HG03097 (cell line): ENCODE measurements around the gene ITGB4.

Experiments used
- ATAC-seq: cut with Tn5 transposase; IDR thresholded peaks from one replicate; pipeline ENCODE4 v1.9.1; 2021; ENCODE audit not compliant: unreplicated experiment, low FRiP score

Gene ITGB4

DNA sequence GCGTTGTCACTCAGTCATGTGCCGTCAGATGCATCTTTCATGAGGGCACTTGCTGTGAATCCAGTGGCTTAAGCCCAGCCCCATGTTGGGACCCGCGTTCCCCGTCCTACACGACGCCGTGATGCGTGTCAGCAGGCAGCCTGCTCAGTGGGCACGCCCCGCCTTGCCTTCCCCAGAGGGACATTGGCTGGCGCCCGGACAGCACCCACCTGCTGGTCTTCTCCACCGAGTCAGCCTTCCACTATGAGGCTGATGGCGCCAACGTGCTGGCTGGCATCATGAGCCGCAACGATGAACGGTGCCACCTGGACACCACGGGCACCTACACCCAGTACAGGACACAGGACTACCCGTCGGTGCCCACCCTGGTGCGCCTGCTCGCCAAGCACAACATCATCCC lies 8.8 kb downstream of the ITGB4 start:
- no peak for ATAC-seq

DNA sequence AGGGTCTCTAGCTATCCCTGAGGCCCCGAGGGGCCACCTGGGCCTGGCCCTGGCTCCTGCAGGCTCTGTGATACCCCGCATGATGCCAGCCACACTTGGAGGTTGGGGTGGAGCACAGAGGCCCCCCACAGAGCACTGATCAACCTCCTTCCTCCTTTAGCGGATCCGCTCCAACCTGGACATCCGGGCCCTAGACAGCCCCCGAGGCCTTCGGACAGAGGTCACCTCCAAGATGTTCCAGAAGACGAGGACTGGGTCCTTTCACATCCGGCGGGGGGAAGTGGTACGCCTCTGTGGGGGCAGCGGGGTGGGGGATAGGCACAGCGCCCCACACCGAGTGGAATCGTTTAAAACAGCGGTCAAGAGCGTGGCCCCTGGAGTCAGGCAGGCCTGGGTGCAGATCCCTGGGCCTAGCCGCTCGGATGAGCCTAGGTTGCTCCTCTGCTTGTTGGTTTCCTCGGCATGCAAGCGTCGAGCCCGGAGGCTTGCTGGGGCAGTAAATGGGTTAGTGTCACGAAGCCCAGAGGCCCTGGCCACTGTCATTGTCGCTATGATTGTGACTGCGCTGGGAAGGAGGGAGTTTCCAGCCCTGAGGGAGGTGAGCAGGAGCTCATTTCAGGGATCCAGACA lies 9.9 kb downstream of the ITGB4 start:
- no peak for ATAC-seq

DNA sequence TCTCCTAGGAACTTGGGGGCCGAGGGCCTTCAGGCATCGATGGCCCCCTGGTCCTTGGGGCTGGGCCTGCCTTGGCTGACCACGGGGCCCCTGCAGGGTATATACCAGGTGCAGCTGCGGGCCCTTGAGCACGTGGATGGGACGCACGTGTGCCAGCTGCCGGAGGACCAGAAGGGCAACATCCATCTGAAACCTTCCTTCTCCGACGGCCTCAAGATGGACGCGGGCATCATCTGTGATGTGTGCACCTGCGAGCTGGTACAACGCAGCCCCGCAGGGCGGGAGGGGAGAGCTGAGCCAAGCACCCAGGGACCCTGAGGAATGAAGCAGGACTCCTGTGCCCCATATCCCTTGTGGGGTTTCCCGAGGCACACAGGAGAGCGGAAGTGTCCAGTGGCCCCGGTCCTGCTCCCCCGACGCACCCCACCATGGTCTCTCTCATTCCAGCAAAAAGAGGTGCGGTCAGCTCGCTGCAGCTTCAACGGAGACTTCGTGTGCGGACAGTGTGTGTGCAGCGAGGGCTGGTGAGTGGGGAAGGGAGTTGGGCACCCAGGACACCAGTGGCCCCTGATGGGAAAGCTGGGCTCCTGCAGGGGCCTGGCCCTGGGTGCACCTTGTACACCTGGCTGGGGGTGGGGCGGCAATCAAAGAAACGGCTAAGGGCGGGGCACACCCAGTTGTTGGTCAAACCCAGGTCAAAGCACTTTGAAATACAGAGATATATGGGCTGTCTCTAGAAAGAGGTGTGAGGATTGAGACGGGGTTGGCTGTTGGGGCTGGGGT lies 10.6 kb downstream of the ITGB4 start:
- no peak for ATAC-seq

DNA sequence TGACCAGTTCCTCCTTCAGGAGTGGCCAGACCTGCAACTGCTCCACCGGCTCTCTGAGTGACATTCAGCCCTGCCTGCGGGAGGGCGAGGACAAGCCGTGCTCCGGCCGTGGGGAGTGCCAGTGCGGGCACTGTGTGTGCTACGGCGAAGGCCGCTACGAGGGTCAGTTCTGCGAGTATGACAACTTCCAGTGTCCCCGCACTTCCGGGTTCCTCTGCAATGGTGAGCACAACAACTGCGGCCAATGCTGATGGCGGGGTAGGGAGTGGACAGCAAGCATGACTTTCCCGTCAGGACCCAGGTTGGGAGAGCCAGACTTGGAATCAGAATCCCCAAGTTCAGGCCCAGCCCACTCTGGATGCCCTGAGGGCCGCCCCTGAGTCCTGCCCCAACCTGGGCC lies 12.2 kb downstream of the ITGB4 start:
- ATAC-seq = no peak

DNA sequence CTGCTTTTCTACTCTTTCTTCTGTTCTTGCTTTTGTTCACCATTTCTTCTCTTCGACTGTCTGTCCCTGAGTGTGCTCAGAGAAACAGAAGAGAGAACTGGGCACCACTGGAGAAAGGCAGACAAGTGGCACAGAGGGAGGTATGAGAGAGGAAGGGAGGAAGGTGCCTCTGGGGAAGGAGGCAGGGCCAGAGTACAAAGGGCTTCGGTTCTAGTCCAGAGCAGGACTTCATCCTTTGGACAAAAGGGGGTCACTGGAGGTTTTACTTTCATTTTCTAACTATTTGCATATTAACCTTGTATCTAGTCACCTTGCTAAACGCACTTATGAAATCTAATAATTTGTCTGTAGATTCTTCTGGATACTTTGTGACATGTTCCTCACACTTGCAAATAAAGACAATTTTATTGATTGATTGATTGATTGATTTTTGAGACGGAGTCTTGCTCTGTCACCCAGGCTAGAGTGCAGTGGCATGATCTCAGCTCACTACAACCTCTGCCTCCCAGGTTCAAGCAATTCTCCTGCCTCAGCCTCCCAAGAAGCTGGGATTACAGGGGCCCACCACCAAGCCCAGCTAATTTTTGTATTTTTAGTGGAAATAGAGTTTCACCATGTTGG lies 13.5 kb downstream of the ITGB4 start:
- ATAC-seq = no peak

DNA sequence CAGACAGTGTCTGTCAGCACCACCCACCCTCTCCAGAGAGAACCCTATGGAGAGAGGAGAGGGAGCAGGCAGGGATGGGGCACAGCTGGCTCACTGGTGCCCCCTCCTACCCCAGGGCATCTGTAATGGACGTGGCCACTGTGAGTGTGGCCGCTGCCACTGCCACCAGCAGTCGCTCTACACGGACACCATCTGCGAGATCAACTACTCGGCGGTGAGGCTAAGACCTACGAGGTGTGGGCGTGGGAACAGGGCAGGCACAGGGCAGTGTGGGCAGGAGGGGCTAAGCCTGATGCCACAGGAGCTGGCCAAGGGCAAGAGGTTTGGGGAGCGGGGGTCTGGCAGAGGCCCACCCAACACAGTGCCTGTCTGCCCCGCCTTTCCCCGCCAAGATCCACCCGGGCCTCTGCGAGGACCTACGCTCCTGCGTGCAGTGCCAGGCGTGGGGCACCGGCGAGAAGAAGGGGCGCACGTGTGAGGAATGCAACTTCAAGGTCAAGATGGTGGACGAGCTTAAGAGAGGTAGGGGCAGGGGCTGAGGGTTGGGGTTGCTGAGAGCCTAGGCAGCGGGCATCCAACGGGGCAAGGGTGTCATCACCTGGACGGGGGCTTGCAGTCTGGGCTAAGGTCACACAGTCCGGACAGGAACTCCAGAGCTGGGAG lies 15.0 kb downstream of the ITGB4 start:
- ATAC-seq = no peak

DNA sequence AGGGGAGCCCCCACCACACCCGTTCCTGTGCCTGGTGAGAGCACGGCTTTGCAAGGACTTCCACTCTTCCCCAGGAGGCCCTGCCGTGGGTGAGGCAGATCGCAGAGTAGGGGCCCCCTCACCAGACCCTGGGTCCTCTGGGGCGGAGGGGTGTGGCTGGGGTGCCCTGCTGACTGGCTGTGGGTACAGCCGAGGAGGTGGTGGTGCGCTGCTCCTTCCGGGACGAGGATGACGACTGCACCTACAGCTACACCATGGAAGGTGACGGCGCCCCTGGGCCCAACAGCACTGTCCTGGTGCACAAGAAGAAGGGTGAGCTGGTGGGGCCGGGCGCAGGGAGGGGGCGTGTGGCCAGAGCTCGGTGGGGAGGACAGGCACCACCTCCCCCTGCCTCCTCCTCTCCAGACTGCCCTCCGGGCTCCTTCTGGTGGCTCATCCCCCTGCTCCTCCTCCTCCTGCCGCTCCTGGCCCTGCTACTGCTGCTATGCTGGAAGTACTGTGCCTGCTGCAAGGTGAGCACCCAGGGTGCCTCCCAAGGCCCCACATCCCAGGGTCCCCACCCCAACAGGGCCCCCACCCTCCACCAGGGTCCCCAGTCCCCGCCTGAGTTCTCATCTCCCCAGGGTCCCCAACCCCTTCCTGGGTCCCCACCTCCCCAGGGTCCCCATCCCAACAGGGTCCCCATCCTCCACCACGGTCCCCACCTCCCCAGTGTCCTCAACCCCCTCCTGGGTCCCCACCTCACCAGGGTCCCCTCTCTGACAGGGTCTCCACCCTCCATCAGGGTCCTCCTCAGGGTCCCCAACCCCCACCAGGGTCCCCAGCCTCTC lies 16.1 kb downstream of the ITGB4 start:
- no peak for ATAC-seq

DNA sequence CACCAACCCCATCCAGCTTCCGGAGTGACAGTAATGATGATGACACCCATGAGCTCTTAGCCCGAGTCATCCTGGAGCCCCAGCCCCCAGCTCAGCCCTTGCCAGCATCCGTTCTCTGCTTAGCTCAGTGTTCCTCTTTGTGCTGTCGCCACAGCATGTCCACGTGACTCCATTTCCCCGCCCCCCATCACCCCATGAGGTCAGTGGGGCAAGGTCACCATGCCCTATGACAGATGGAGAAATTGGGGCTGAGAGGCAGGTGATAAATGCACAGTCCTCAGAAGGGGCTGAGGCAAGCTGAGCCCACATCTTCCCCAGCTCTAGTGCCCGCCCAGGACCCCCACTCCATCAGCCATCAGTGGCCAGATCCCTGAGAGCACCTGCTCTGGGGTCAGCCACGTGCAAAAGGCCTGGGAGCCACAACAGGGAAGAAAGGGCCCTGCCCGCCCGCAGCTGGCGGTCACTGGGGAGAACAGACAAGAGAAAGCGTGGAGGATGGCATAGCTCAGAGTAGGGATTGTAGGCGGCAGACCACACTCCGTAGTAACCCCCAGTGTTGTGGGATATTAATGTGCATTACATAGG lies 17.1 kb downstream of the ITGB4 start:
- no peak for ATAC-seq

DNA sequence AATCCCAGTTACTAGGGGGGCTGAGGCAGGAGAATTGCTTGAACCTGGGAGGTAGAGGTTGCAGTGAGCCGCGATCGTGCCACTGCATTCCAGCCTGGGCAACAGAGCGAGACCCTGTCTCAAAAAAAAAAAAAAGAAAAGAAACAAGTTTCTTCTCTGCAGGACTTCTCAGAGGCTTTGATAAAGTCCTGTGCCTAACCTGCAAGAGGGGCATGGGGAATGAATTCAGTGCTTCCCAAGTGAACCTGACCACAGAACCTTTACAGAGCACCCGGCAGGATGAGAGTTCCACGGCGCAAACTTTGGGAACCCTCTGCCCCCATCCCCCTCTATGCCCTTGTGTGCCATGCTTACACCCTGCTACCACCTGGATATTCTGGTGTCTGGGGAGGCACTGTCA lies 17.9 kb downstream of the ITGB4 start:
- ATAC-seq = no peak

DNA sequence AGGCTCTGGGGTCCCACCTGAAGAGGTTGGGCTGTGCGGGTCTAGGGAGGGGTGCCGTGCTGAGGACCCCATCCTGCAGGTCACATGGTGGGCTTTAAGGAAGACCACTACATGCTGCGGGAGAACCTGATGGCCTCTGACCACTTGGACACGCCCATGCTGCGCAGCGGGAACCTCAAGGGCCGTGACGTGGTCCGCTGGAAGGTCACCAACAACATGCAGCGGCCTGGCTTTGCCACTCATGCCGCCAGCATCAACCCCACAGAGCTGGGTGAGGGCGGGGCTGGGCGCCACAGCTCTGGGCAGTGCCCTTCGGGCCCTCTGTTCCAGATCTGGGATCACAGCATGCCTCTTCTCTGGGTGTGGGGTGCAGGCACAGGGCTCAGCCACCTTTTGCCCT lies 18.5 kb downstream of the ITGB4 start:
- no peak for ATAC-seq

DNA sequence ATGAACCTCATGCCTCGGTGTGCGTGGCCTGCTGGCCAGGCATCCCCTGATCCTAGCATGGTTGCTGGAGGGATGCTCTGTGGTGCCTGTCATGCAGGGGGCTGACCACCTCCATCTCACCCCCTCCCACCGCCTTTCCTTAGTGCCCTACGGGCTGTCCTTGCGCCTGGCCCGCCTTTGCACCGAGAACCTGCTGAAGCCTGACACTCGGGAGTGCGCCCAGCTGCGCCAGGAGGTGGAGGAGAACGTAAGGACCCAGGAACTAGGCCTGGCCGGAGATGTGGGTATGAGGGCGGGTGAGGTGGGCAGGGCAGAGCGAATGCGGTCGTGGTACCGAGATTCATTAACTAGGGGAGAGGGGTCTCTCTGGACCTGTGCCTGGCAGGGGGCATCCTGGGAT lies 19.0 kb downstream of the ITGB4 start:
- ATAC-seq = no peak

DNA sequence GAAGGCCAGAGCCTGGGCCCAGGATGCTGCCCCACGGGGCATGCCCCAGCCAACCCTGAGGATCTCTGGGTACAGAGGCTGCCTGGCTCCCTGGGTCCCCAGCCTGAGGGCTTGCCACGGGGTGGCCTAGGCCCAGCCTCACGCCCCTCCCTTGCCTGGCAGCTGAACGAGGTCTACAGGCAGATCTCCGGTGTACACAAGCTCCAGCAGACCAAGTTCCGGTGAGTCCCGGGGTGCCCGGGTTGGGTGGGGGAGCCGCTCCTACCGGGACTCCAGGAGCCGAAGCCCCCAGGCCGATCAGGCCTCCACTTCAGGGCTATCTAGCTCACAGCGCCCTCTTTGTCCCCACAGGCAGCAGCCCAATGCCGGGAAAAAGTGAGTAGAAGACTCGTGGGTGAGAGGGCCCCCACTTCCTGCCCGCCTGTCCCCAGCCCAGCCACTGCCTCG lies 19.4 kb downstream of the ITGB4 start:
- no peak for ATAC-seq

DNA sequence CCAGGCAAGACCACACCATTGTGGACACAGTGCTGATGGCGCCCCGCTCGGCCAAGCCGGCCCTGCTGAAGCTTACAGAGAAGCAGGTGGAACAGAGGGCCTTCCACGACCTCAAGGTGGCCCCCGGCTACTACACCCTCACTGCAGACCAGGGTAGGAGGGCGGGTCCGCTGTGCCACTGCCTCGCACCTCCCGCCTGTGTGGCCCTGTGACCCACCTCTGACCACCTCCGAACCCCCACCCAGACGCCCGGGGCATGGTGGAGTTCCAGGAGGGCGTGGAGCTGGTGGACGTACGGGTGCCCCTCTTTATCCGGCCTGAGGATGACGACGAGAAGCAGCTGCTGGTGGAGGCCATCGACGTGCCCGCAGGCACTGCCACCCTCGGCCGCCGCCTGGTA lies 21.1 kb downstream of the ITGB4 start:
- no peak for ATAC-seq

DNA sequence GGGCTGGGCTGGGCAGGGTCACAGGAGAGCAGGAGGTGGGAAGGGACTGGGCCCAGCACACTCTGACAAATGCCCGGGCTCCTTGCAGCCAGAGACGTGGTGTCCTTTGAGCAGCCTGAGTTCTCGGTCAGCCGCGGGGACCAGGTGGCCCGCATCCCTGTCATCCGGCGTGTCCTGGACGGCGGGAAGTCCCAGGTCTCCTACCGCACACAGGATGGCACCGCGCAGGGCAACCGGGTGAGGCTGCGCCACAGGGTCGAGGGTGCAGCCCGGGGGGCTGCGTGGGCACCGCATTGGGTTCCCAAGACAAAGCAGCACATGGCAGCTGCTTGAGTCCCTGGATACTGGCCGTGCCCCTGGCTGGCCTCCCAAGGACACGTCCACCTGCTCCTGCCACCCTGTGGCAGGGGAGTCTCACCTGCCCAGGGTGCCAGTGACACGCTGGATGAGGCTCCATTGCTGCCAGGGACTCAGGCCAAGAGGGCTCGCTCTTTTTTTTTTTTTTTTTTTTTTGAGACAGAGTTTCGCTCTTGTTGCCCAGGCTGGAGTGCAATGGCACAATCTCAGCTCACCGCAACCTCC lies 22.5 kb downstream of the ITGB4 start:
- ATAC-seq = no peak

DNA sequence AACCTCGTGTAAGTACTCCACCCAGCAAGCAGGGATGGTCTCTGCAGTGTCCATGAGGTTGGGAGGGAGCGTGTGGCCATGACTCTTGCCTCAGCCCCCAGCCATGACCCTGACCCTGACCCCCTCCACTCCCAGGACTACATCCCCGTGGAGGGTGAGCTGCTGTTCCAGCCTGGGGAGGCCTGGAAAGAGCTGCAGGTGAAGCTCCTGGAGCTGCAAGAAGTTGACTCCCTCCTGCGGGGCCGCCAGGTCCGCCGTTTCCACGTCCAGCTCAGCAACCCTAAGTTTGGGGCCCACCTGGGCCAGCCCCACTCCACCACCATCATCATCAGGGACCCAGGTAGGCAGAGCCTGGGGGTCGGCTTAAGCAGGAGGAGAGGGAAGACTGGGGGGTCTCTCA lies 27.4 kb downstream of the ITGB4 start:
- ATAC-seq = no peak

DNA sequence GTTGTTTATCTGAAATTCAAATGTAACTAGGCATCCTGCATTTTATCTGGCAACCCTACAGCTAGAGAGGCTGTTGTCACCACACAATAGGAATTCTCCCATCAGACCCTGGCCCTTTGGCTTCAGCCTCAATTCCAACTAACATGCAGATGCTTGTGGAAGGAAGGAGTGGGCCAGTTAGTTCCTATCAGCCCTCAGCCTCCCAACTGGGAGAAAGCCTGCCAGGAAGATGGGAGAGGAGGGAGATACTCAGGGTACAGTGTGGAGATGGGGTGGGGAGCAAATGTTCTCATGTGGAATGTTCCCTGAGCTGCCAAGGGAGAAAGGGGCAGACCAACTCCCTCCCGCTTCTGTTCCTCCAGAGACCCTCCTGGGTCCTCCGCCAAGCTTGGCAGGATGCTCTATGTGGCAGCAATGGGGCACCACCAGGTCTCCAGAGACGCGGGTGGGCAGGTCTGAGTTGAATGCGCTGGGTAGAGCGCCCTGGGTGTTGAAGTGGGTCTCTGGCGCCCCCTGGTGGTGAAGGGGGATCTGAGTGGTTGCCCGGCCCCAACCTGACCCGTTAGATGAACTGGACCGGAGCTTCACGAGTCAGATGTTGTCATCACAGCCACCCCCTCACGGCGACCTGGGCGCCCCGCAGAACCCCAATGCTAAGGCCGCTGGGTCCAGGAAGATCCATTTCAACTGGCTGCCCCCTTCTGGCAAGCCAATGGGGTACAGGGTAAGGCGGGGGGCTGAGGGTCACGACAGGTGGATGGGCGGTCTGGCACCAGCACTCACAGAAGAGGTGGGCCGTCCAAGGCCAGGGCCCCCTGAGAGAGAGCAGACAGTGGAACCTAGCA lies 28.5 kb downstream of the ITGB4 start:
- ATAC-seq = no peak

DNA sequence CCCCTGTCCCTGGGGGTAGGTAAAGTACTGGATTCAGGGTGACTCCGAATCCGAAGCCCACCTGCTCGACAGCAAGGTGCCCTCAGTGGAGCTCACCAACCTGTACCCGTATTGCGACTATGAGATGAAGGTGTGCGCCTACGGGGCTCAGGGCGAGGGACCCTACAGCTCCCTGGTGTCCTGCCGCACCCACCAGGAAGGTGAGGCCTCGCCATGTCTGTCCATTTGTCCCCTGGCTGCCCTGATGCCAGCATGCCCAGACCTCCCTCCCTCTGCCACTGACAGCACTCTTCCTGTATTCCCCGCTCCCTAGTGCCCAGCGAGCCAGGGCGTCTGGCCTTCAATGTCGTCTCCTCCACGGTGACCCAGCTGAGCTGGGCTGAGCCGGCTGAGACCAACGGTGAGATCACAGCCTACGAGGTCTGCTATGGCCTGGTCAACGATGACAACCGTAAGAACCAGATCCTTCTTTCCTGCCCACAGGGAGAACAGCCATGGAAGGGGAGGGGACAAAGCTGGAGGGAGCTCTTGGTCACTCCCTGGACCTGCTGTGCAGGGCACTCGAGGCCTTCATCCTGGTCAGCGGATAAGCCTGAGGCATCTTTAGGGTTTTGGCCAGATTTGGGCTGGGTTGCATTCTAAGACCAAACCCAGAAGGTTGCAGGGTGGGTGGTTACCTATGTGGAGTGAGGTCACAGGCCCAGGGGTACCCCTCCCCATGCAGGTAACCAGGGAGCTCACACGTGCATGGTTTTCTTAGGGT lies 29.6 kb downstream of the ITGB4 start:
- ATAC-seq = no peak

DNA sequence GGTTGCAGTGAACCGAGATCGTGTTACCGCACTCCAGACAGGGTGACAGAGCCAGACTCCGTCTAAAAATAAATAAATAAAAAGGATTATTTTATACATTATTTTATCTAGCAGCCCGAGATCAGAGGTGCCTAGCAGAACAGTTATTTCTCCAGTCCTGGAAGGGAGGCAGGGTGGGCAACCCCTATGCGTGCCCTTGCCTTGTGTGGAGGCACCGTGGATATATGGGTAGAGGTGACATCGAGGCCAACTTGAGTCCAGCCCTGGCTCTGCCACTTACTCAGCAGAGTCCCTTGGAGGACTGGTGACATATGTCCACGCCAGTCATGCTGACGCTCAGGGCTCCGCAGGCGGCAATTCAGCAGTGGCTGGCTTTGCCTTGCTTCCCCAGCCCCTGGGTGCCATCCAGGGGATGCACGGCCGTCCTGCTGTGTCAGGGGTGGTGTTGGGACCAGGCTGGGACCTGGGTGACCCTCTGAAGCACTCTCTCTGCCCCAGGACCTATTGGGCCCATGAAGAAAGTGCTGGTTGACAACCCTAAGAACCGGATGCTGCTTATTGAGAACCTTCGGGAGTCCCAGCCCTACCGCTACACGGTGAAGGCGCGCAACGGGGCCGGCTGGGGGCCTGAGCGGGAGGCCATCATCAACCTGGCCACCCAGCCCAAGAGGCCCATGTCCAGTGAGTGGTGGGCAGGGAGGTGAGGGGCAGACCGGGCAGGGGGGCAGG lies 30.6 kb downstream of the ITGB4 start:
- no peak for ATAC-seq
